ENCODE measurements around the gene INTS11.

INTS11 gene

GRCh38 chr1:1291548-1292441 is 32.7 kb downstream of the INTS11 start:
- peak; percentile 56 for TF ChIP-seq CTCF (IDR thresholded peaks at IDR 0.05; ENCODE audit: low read length, missing control alignments)
- peak; percentile 70 for DNase-seq (ENCODE audit: low read depth)
- H3K4me3 ChIP-seq (replicated peaks; ENCODE audit: low read depth, low read length): no peak overlapping the region

- H3K4me3 ChIP-seq (replicated peaks; ENCODE audit: low read depth, low read length): no peak overlapping the region
- no peak for DNase-seq (ENCODE audit: low read depth)
- TF ChIP-seq CTCF (IDR thresholded peaks at IDR 0.05; ENCODE audit: low read length, missing control alignments): no peak
Observed at GRCh38 chr1:1291023-1291528, 33.4 kb downstream of the INTS11 start.

GRCh38 chr1:1290238-1290731 is 34.2 kb downstream of the INTS11 start:
- H3K4me3 ChIP-seq (replicated peaks; ENCODE audit: low read depth, low read length): no peak overlapping the region
- peak; percentile 49 for TF ChIP-seq CTCF (IDR thresholded peaks at IDR 0.05; ENCODE audit: low read length, missing control alignments)
- DNase-seq (ENCODE audit: low read depth): peak; percentile 38

GRCh38 chr1:1287288-1288110 is 37.0 kb downstream of the INTS11 start:
- H3K4me3 ChIP-seq (replicated peaks; ENCODE audit: low read depth, low read length): no peak overlapping the region
- no peak for TF ChIP-seq CTCF (IDR thresholded peaks at IDR 0.05; ENCODE audit: low read length, missing control alignments)
- no peak for DNase-seq (ENCODE audit: low read depth)

- no peak overlapping the region for H3K4me3 ChIP-seq (replicated peaks; ENCODE audit: low read depth, low read length)
- DNase-seq (ENCODE audit: low read depth): no peak
- TF ChIP-seq CTCF (IDR thresholded peaks at IDR 0.05; ENCODE audit: low read length, missing control alignments): no peak
Observed at GRCh38 chr1:1286313-1287261, 37.9 kb downstream of the INTS11 start.
